ENCODE results near the gene C1QA. TPM values are rescaled to one million over a fixed set of nuclear protein-coding genes. Genes with fewer than 3 reads are reported as not detected.

C1QA gene
- total RNA-seq, 1 experiment from 2014 or later, result not detected

DNA sequence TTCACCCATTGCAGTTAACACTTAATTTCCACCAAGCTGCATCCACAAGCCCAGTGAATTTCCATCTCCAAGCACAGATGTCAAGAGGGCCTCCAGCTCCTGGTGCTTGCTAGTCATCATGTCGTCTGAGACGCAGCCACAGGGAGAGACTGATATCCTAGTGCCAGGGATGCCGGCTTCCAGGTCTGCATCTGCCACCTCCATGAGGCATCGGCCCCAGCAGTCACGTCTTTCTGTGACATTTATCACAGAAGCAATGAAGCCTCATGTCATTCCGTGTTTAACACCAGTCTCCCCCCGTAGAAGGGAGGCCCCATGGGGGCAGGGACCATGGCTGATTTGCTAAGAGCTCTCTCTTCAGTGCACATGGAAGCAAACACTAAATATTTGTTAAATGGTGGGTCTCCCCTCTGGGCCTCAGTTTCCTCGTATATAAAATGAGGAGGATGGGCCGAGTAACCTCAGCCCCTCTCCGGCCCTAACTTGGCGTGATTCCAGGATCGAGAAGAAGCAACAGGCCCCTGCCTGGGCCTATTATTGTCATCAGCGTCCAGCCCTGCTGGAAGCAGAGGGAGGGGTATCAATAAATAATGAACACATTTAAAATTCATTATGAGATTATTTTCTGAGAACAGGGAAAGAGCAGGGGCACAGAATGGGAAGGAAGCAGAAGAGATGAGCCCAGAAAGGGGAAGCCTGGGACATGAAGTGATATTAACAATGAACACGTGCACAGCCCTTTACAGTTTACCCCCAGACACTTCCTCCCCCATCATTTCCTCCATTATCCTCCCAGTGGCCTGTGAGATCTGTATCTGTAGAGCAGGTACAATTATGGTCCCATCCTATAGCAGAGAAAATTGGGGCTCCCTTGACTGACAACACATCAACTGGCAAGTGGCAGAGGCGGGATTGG lies 15.8 kb downstream of the C1QA start:
- TF ChIP-seq EZH2 (IDR thresholded peaks at IDR 0.05; ENCODE audit: borderline replicate concordance, low read depth, low read length, poor library complexity, severe bottlenecking), result no peak
- TF ChIP-seq, protein P1, sequence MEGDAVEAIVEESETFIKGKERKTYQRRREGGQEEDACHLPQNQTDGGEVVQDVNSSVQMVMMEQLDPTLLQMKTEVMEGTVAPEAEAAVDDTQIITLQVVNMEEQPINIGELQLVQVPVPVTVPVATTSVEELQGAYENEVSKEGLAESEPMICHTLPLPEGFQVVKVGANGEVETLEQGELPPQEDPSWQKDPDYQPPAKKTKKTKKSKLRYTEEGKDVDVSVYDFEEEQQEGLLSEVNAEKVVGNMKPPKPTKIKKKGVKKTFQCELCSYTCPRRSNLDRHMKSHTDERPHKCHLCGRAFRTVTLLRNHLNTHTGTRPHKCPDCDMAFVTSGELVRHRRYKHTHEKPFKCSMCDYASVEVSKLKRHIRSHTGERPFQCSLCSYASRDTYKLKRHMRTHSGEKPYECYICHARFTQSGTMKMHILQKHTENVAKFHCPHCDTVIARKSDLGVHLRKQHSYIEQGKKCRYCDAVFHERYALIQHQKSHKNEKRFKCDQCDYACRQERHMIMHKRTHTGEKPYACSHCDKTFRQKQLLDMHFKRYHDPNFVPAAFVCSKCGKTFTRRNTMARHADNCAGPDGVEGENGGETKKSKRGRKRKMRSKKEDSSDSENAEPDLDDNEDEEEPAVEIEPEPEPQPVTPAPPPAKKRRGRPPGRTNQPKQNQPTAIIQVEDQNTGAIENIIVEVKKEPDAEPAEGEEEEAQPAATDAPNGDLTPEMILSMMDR (conservative IDR thresholded peaks at IDR 0.05; ENCODE audit: low read depth, low read length), result no peak
- peaks cover 17% of the 10 kb centered on the region for H3K27me3 ChIP-seq (replicated peaks; ENCODE audit: insufficient read depth, low read depth, low read length, poor library complexity)
- CTCF ChIA-PET, result no interaction called here

DNA sequence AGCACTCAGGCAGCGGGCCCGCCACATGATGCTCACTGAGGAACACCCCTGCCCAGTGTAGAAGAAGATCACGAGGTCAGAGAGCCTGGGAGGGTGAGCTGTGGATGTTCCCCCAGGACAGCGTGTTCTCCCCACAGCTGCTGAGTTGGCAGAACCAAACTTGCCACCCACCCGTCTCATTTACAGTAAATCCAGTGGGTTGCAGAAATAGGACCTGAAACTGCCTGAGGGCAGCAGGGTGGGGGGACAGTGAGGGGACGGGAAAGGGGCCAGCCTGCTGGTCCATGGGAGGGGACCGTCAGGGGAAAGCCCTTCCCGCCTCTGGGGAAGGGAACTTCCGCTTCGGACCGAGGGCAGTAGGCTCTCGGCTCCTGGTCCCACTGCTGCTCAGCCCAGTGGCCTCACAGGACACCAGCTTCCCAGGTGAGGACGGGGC lies 16.5 kb downstream of the C1QA start, which contains the start of gene C1QB:
Gene C1QB, plus strand, starts transcription at position 356 of the 436 bp plus-strand sequence. CDS start 6,227 bp downstream, outside the sequence.
- POLR2A ChIA-PET (ENCODE audit: low non-redundant PET), result no interaction called here
- intact Hi-C loops (cut with micrococcal nuclease; ENCODE audit: unreplicated experiment), result no loop called here
- CTCF ChIA-PET, result no interaction called here
- TF ChIP-seq, protein P1 (conservative IDR thresholded peaks at IDR 0.05; ENCODE audit: low read depth, low read length), result no peak
- TF ChIP-seq EZH2 (IDR thresholded peaks at IDR 0.05; ENCODE audit: borderline replicate concordance, low read depth, low read length, poor library complexity, severe bottlenecking), result no peak
- H3K27me3 ChIP-seq (replicated peaks; ENCODE audit: insufficient read depth, low read depth, low read length, poor library complexity), result peaks cover 21% of the 10 kb centered on the region
- no peaks in the 10 kb centered on the region for H3K4me1 ChIP-seq (ENCODE audit: insufficient read depth, low read length, poor library complexity, severe bottlenecking)
- H3K4me3 ChIP-seq (ENCODE audit: low read depth, low read length, poor library complexity, severe bottlenecking), result no peak within 1 kb of the TSS
- no peak within 1 kb of the TSS for H3K27ac ChIP-seq (ENCODE audit: low read depth, low read length, poor library complexity, severe bottlenecking)
- no TSS peak for BruUV-seq (replicated peaks)
- no peaks in the 10 kb centered on the region for H3K9me3 ChIP-seq (ENCODE audit: low read depth, low read length, poor library complexity, severe bottlenecking)
- no peak for DNase-seq (ENCODE audit: low spot score)
- no peaks in the 10 kb centered on the region for H3K36me3 ChIP-seq (ENCODE audit: insufficient read depth, low read length, poor library complexity, severe bottlenecking)

More for the DNA sequence above, 15.8 kb downstream of the C1QA start:
- POLR2A ChIA-PET (ENCODE audit: low non-redundant PET), result no interaction called here
- intact Hi-C loops (cut with micrococcal nuclease; ENCODE audit: unreplicated experiment), result no loop called here
- H3K27ac ChIP-seq (ENCODE audit: low read depth, low read length, poor library complexity, severe bottlenecking), result no peak overlapping the region
- no peaks in the 10 kb centered on the region for H3K4me1 ChIP-seq (ENCODE audit: insufficient read depth, low read length, poor library complexity, severe bottlenecking)
- H3K4me3 ChIP-seq (ENCODE audit: low read depth, low read length, poor library complexity, severe bottlenecking), result no peak overlapping the region
- no peaks in the 10 kb centered on the region for H3K9me3 ChIP-seq (ENCODE audit: low read depth, low read length, poor library complexity, severe bottlenecking)
- no TSS peak for BruUV-seq (replicated peaks)
- H3K36me3 ChIP-seq (ENCODE audit: insufficient read depth, low read length, poor library complexity, severe bottlenecking), result no peaks in the 10 kb centered on the region
- no peak for DNase-seq (ENCODE audit: low spot score)

DNA sequence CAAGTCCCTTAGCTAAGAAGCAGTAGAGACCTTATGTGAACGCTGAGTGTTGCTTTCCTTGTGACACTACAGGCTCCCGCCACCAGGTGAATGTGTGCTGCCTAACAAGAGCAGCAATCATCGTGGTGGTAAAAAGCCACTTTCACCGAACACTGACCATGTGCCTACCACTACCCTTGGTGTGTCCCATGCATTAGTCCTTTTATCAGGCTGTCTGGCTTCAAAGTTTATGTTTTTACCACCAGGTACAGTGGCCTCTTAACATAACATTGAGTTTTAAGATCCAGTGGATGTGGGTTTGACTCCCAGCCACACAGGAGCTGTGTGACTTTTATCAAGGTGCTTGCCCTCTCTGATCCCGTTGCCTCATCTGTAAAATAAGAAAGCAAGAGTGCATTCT lies 18.3 kb downstream of the C1QA start:
- TF ChIP-seq, protein P1 (conservative IDR thresholded peaks at IDR 0.05; ENCODE audit: low read depth, low read length), result 0 out of 2 replicates have a peak, but pooled peaks have one; percentile 15
- no peak for TF ChIP-seq EZH2 (IDR thresholded peaks at IDR 0.05; ENCODE audit: borderline replicate concordance, low read depth, low read length, poor library complexity, severe bottlenecking)
- intact Hi-C loops (cut with micrococcal nuclease; ENCODE audit: unreplicated experiment), result no loop called here
- ChIA-PET CTCF (no interaction called here), POLR2A (ENCODE audit: low non-redundant PET) (no interaction called here)
- Histone ChIP-seq H3K4me3 (ENCODE audit: low read depth, low read length, poor library complexity, severe bottlenecking) (no peak overlapping the region), H3K36me3 (ENCODE audit: insufficient read depth, low read length, poor library complexity, severe bottlenecking) (no peaks in the 10 kb centered on the region), H3K4me1 (ENCODE audit: insufficient read depth, low read length, poor library complexity, severe bottlenecking) (no peaks in the 10 kb centered on the region), H3K27ac (ENCODE audit: low read depth, low read length, poor library complexity, severe bottlenecking) (no peak overlapping the region), H3K9me3 (ENCODE audit: low read depth, low read length, poor library complexity, severe bottlenecking) (no peaks in the 10 kb centered on the region), H3K27me3 (replicated peaks; ENCODE audit: insufficient read depth, low read depth, low read length, poor library complexity) (peaks cover 21% of the 10 kb centered on the region)
- DNase-seq (ENCODE audit: low spot score), result no peak
- no TSS peak for BruUV-seq (replicated peaks)

Measured in A673 (cell line).